T-cell (primary cell): ENCODE data around the gene SPOCK1. TPM values are rescaled to one million over a fixed set of nuclear protein-coding genes. Genes with fewer than 3 reads are reported as not detected.

Experiments used
- ATAC-seq, 4 experiments: fragments of 200-7000 bp in 3 of 4; fragments of 150-1000 bp in 1 of 4; cut with Tn5 transposase; replicated peaks in 1 of 4; 1 replicate in 3 of 4; 2 replicates in 1 of 4; pipeline ENCODE4 v1.10.0; 2021; ENCODE audit warnings: moderate library complexity in 3 of 4, mild to moderate bottlenecking in 2 of 4, moderate number of reproducible peaks in 1 of 4
- CTCF ChIA-PET, 2 donors: fragments of 300-600 bp; sonication (Branson Sonifier 250); formaldehyde crosslinking; loops; one replicate each; lab custom pipeline; 2022; ENCODE audit warnings: antibody characterized with exemption in 2 of 2; lab: Charles Lee
- POLR2A ChIA-PET, 2 donors: fragments of 300-600 bp; sonication (Branson Sonifier 250); formaldehyde crosslinking; loops; one replicate each; lab custom pipeline; 2022; ENCODE audit warnings: antibody characterized with exemption in 2 of 2; lab: Charles Lee
- DNase-seq, 35 experiments: peaks; one replicate each; pipeline versions ENCODE4 v3.0.0 to v3.0.0-alpha.2; 2013 to 2023
- H3K27ac ChIP-seq: one replicate; pipeline ENCODE4 v1.5.1; 2013; ENCODE audit warnings: low read length
- H3K27me3 ChIP-seq, 2 experiments: replicated peaks in 1 of 2; 1 replicate in 1 of 2; 2 replicates in 1 of 2; pipeline versions ENCODE4 v1.6.1 to v1.7.0; 2013; ENCODE audit warnings: low read length in 1 of 2, mixed read lengths in 1 of 2; ENCODE audit not compliant: control insufficient read depth in 2 of 2, insufficient read depth in 2 of 2; ENCODE audit errors: extremely low read depth in 1 of 2
- H3K36me3 ChIP-seq, 2 donors: 1 replicate in 1 of 2; 2 replicates in 1 of 2; pipeline versions ENCODE4 v1.6.1 to v1.7.0; 2013; ENCODE audit warnings: low read length in 1 of 2; ENCODE audit not compliant: control insufficient read depth in 2 of 2, insufficient read depth in 1 of 2; ENCODE audit errors: extremely low read depth in 1 of 2
- H3K4me1 ChIP-seq, 2 experiments: 1 replicate in 1 of 2; 2 replicates in 1 of 2; pipeline versions ENCODE4 v1.6.1 to v1.7.0; 2013; ENCODE audit warnings: low read length in 2 of 2, mixed read lengths in 1 of 2; ENCODE audit not compliant: insufficient read depth in 2 of 2, control insufficient read depth in 1 of 2; ENCODE audit errors: extremely low read depth in 1 of 2
- H3K4me3 ChIP-seq, 2 donors: 1 replicate in 1 of 2; 2 replicates in 1 of 2; pipeline versions ENCODE4 v1.5.1 to v1.7.0; 2013; ENCODE audit warnings: mild to moderate bottlenecking in 2 of 2, low read length in 1 of 2, moderate library complexity in 1 of 2; ENCODE audit not compliant: control insufficient read depth in 1 of 2; ENCODE audit errors: extremely low read depth in 1 of 2
- H3K9me3 ChIP-seq: 2 replicates; pipeline ENCODE4 v1.7.0; 2013
- H3K27ac Mint-ChIP-seq, 2 donors: one replicate each; pipeline ENCODE4 v1.8.0; 2020 to 2021; ENCODE audit warnings: mild to moderate bottlenecking in 2 of 2, mixed read lengths in 2 of 2
- H3K27me3 Mint-ChIP-seq, 2 donors: one replicate each; pipeline ENCODE4 v1.8.0; 2021 to 2022; ENCODE audit warnings: mixed read lengths in 2 of 2
- H3K36me3 Mint-ChIP-seq: one replicate; pipeline ENCODE4 v1.8.0; 2021; ENCODE audit warnings: mixed read lengths
- H3K4me1 Mint-ChIP-seq, 3 donors: one replicate each; pipeline ENCODE4 v1.8.0; 2020 to 2022; ENCODE audit warnings: mixed read lengths in 3 of 3, mild to moderate bottlenecking in 1 of 3
- H3K4me3 Mint-ChIP-seq, 3 donors: one replicate each; pipeline ENCODE4 v1.8.0; 2020 to 2022; ENCODE audit warnings: mild to moderate bottlenecking in 3 of 3, mixed read lengths in 3 of 3, moderate library complexity in 3 of 3
- H3K9me3 Mint-ChIP-seq, 3 donors: one replicate each; pipeline ENCODE4 v1.8.0; 2020 to 2022; ENCODE audit warnings: mixed read lengths in 3 of 3
- WGBS: methylation state at CpG from one replicate; pipeline ENCODE4 v1.1.5; 2013; ENCODE audit warnings: missing lambda C conversion rate; ENCODE audit not compliant: insufficient coverage; 5-methylcytosine and 5-hydroxymethylcytosine counted together
- total RNA-seq, 35 experiments: library from RNA in 6 of 35; stranded (reverse) in 6 of 35; fragments of 120-200 nt in 1 of 35; gene quantifications; one replicate each; pipeline versions ENCODE4 v1.2.1 to v1.2.4 and lab custom pipeline; 2013 to 2026

SPOCK1 gene
- total RNA-seq, 5 donors from 2014 or later (not counting 1 experiment from before 2014, with no cell fraction given), result 0.57 TPM; not detected in 4

GRCh38 chr5:137278476-137278875 is 220.7 kb downstream of the SPOCK1 start:
- ATAC-seq, result no peak
- ChIA-PET CTCF (no interaction called here), POLR2A (no interaction called here)
- Histone ChIP-seq H3K4me1 (no peaks in the 10 kb centered on the region), H3K27ac (no peak overlapping the region), H3K36me3 (no peaks in the 10 kb centered on the region), H3K4me3 (no peak overlapping the region), H3K27me3 (peaks cover 0 to 8% of the 10 kb centered on the region in 2 experiments), H3K9me3 (no peaks in the 10 kb centered on the region)
- H3K4me3 Mint-ChIP-seq, result no peak overlapping the region
- no peak for DNase-seq
- H3K27me3 Mint-ChIP-seq, result peaks cover 0 to 3% of the 10 kb centered on the region in 2 donors
- no peak overlapping the region for H3K27ac Mint-ChIP-seq
- H3K9me3 Mint-ChIP-seq, result no peaks in the 10 kb centered on the region
- H3K4me1 Mint-ChIP-seq, result no peaks in the 10 kb centered on the region
- 78% methylated on average over 5 of the region's 5 CpGs for WGBS
- H3K36me3 Mint-ChIP-seq, result no peaks in the 10 kb centered on the region

- no peak overlapping the region for H3K4me3 ChIP-seq
- Mint-ChIP-seq H3K4me3 (no peak overlapping the region), H3K27me3 (peaks cover 0 to 3% of the 10 kb centered on the region in 2 donors), H3K27ac (no peak overlapping the region), H3K4me1 (no peaks in the 10 kb centered on the region), H3K9me3 (no peaks in the 10 kb centered on the region), H3K36me3 (no peaks in the 10 kb centered on the region)
- no peaks in the 10 kb centered on the region for H3K9me3 ChIP-seq
- H3K36me3 ChIP-seq, result no peaks in the 10 kb centered on the region
- WGBS, result 90% methylated on average over 2 of the region's 2 CpGs
- H3K27ac ChIP-seq, result no peak overlapping the region
- H3K4me1 ChIP-seq, result no peaks in the 10 kb centered on the region
- H3K27me3 ChIP-seq, result peaks cover 0 to 4% of the 10 kb centered on the region in 2 experiments
- POLR2A ChIA-PET, result interaction anchor here in 1 of 2 donors (0.5 kb wide), 1 partner anchor 54 kb away, joined by 3 read pairs; no protein-coding TSS in a partner anchor
- DNase-seq (no peak), ATAC-seq (no peak)
- CTCF ChIA-PET, result no interaction called here
These were observed 224.0 kb downstream of the SPOCK1 start for GRCh38 chr5:137275083-137275482.

GRCh38 chr5:137273511-137273910 is 225.6 kb downstream of the SPOCK1 start:
- WGBS, result no CpG with 5 or more reads among the region's 1 CpG
- ATAC-seq (no peak), DNase-seq (no peak)
- Histone ChIP-seq H3K36me3 (no peaks in the 10 kb centered on the region), H3K9me3 (no peaks in the 10 kb centered on the region), H3K27ac (no peak overlapping the region), H3K27me3 (peaks cover 0 to 4% of the 10 kb centered on the region in 2 experiments), H3K4me3 (no peak overlapping the region), H3K4me1 (no peaks in the 10 kb centered on the region)
- H3K9me3 Mint-ChIP-seq, result no peaks in the 10 kb centered on the region
- no peak overlapping the region for H3K4me3 Mint-ChIP-seq
- no peak overlapping the region for H3K27ac Mint-ChIP-seq
- no peaks in the 10 kb centered on the region for H3K4me1 Mint-ChIP-seq
- no peaks in the 10 kb centered on the region for H3K36me3 Mint-ChIP-seq
- H3K27me3 Mint-ChIP-seq, result peaks cover 0 to 3% of the 10 kb centered on the region in 2 donors
- ChIA-PET CTCF (no interaction called here), POLR2A (no interaction called here)

- no peak overlapping the region for H3K4me3 Mint-ChIP-seq
- CTCF ChIA-PET, result no interaction called here
- Histone ChIP-seq H3K9me3 (no peaks in the 10 kb centered on the region), H3K27me3 (peaks cover 0 to 4% of the 10 kb centered on the region in 2 experiments), H3K27ac (no peak overlapping the region), H3K36me3 (no peaks in the 10 kb centered on the region), H3K4me1 (no peaks in the 10 kb centered on the region), H3K4me3 (no peak overlapping the region)
- H3K4me1 Mint-ChIP-seq, result no peaks in the 10 kb centered on the region
- H3K27me3 Mint-ChIP-seq, result peaks cover 0 to 3% of the 10 kb centered on the region in 2 donors
- POLR2A ChIA-PET, result no interaction called here
- no peaks in the 10 kb centered on the region for H3K36me3 Mint-ChIP-seq
- no peak for ATAC-seq
- no peaks in the 10 kb centered on the region for H3K9me3 Mint-ChIP-seq
- H3K27ac Mint-ChIP-seq, result no peak overlapping the region
- DNase-seq, result no peak
These were observed 226.3 kb downstream of the SPOCK1 start for GRCh38 chr5:137272831-137273230.

GRCh38 chr5:137269946-137270345 is 229.2 kb downstream of the SPOCK1 start:
- Mint-ChIP-seq H3K4me1 (no peaks in the 10 kb centered on the region), H3K27ac (no peak overlapping the region), H3K36me3 (no peaks in the 10 kb centered on the region), H3K9me3 (no peaks in the 10 kb centered on the region), H3K4me3 (no peak overlapping the region), H3K27me3 (peaks cover 6 to 7% of the 10 kb centered on the region in 2 donors)
- no peaks in the 10 kb centered on the region for H3K9me3 ChIP-seq
- no CpG with 5 or more reads among the region's 2 CpGs for WGBS
- H3K4me3 ChIP-seq, result no peak overlapping the region
- DNase-seq, result no peak
- ChIA-PET CTCF (no interaction called here), POLR2A (no interaction called here)
- H3K4me1 ChIP-seq, result no peaks in the 10 kb centered on the region
- no peaks in the 10 kb centered on the region for H3K27me3 ChIP-seq
- ATAC-seq, result no peak
- no peaks in the 10 kb centered on the region for H3K36me3 ChIP-seq
- no peak overlapping the region for H3K27ac ChIP-seq

GRCh38 chr5:137269274-137269673 is 229.9 kb downstream of the SPOCK1 start:
- Mint-ChIP-seq H3K27ac (peak overlapping the region in 1 of 2 donors; percentile 33), H3K4me3 (no peak overlapping the region)
- ATAC-seq, result no peak

GRCh38 chr5:137268646-137269045 is 230.5 kb downstream of the SPOCK1 start:
- Histone ChIP-seq H3K27me3 (no peaks in the 10 kb centered on the region), H3K4me1 (no peaks in the 10 kb centered on the region), H3K36me3 (no peaks in the 10 kb centered on the region), H3K9me3 (no peaks in the 10 kb centered on the region), H3K27ac (no peak overlapping the region), H3K4me3 (no peak overlapping the region)
- CTCF ChIA-PET, result no interaction called here
- POLR2A ChIA-PET, result no interaction called here
- Mint-ChIP-seq H3K27ac (no peak overlapping the region), H3K4me1 (no peaks in the 10 kb centered on the region), H3K4me3 (no peak overlapping the region), H3K36me3 (no peaks in the 10 kb centered on the region), H3K9me3 (no peaks in the 10 kb centered on the region), H3K27me3 (peaks cover 6 to 7% of the 10 kb centered on the region in 2 donors)
- DNase-seq (no peak), ATAC-seq (no peak)
- WGBS, result no CpG with 5 or more reads among the region's 1 CpG

More at GRCh38 chr5:137269274-137269673, 229.9 kb downstream of the SPOCK1 start:
- 55% methylated on average over 2 of the region's 2 CpGs for WGBS
- H3K4me1 Mint-ChIP-seq, result no peaks in the 10 kb centered on the region
- H3K9me3 ChIP-seq, result no peaks in the 10 kb centered on the region
- POLR2A ChIA-PET, result no interaction called here
- no peaks in the 10 kb centered on the region for H3K36me3 Mint-ChIP-seq
- no peak for DNase-seq
- H3K27me3 ChIP-seq, result no peaks in the 10 kb centered on the region
- CTCF ChIA-PET, result no interaction called here
- H3K27ac ChIP-seq, result no peak overlapping the region
- H3K4me1 ChIP-seq, result no peaks in the 10 kb centered on the region
- no peaks in the 10 kb centered on the region for H3K9me3 Mint-ChIP-seq
- H3K27me3 Mint-ChIP-seq, result peaks cover 6 to 7% of the 10 kb centered on the region in 2 donors
- H3K4me3 ChIP-seq, result no peak overlapping the region
- H3K36me3 ChIP-seq, result no peaks in the 10 kb centered on the region
